ENCODE measurements around the gene AKR7A2.
A peak's percentile ranks its signal among the peaks of the same experiment; 100 is the strongest.

The AKR7A2 gene

GRCh38 chr1:19313961-19314882, 2.3 kb upstream of the AKR7A2 start:
- Histone ChIP-seq H3K27ac (ENCODE audit: low read depth, low read length) (peak overlapping the region; percentile 15; the same call in 1 of the 2 replicates), H3K9me3 (ENCODE audit: insufficient read depth, low read length) (no peaks in the 10 kb centered on the region), H3K4me2 (ENCODE audit: low read depth, low read length, poor library complexity, severe bottlenecking) (no peak overlapping the region), H3K4me3 (ENCODE audit: insufficient read depth, low read length, poor library complexity, severe bottlenecking) (no peak overlapping the region), H3K36me3 (ENCODE audit: low read length) (no peaks in the 10 kb centered on the region), H3K9ac (ENCODE audit: low read length) (no peak overlapping the region), H3K9me2 (replicated peaks; ENCODE audit: insufficient read depth, low read length) (no peaks in the 10 kb centered on the region), H3F3A (ENCODE audit: insufficient read depth) (peaks cover 7% of the 10 kb centered on the region; the same call in 1 of the 2 replicates), H4K20me1 (ENCODE audit: low read depth, low read length) (no peaks in the 10 kb centered on the region), H3K79me2 (ENCODE audit: insufficient read depth, low read length) (no peaks in the 10 kb centered on the region), H2AFZ (ENCODE audit: low read depth, low read length, severe bottlenecking) (no peak overlapping the region), H3K27me3 (ENCODE audit: low read length) (no peaks in the 10 kb centered on the region)
- TF ChIP-seq EZH2phosphoT487 (conservative IDR thresholded peaks at IDR 0.05; ENCODE audit: low read length) (no peak), CTCF (IDR thresholded peaks at IDR 0.05; ENCODE audit: insufficient read depth, low read length, poor library complexity, severe bottlenecking) (no peak)

DNA sequence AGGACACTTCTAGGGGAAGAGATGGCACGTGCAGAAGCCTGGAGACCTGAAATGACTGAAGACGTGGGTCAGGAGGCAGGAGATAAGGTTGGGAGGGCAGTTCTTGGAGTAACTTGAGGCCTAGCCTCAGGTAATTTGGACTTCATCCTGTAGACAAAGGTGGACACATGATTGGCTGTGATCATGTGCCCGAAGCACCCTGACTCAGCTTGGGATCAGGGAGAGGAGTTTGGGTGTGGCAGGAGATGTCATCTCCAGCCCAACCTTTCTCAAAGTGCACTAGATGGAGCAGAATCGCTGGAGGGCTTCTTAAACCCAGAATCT, 1.7 kb upstream of the AKR7A2 start:
- no peak overlapping the region for H3K27ac ChIP-seq (ENCODE audit: low read depth, low read length)
- H3K4me3 ChIP-seq (ENCODE audit: insufficient read depth, low read length, poor library complexity, severe bottlenecking) = no peak overlapping the region

GRCh38 chr1:19312782-19313635, 1.1 kb upstream of the AKR7A2 start:
- no peaks in the 10 kb centered on the region for H3K9me3 ChIP-seq (ENCODE audit: insufficient read depth, low read length)

More for the DNA sequence above, 1.7 kb upstream of the AKR7A2 start:
- no peaks in the 10 kb centered on the region for H3K9me3 ChIP-seq (ENCODE audit: insufficient read depth, low read length)
- H3K27me3 ChIP-seq (ENCODE audit: low read length) = no peaks in the 10 kb centered on the region
- peaks cover 7% of the 10 kb centered on the region; the same call in 1 of the 2 replicates for H3F3A ChIP-seq (ENCODE audit: insufficient read depth)
- H3K9me2 ChIP-seq (replicated peaks; ENCODE audit: insufficient read depth, low read length) = no peaks in the 10 kb centered on the region
- TF ChIP-seq EZH2phosphoT487 (conservative IDR thresholded peaks at IDR 0.05; ENCODE audit: low read length) (no peak), CTCF (IDR thresholded peaks at IDR 0.05; ENCODE audit: insufficient read depth, low read length, poor library complexity, severe bottlenecking) (no peak)
- H3K9ac ChIP-seq (ENCODE audit: low read length) = no peak overlapping the region
- no peaks in the 10 kb centered on the region for H4K20me1 ChIP-seq (ENCODE audit: low read depth, low read length)
- H3K36me3 ChIP-seq (ENCODE audit: low read length) = no peaks in the 10 kb centered on the region
- no peaks in the 10 kb centered on the region for H3K79me2 ChIP-seq (ENCODE audit: insufficient read depth, low read length)
- H3K4me2 ChIP-seq (ENCODE audit: low read depth, low read length, poor library complexity, severe bottlenecking) = no peak overlapping the region
- H2AFZ ChIP-seq (ENCODE audit: low read depth, low read length, severe bottlenecking) = no peak overlapping the region

More at GRCh38 chr1:19312782-19313635, 1.1 kb upstream of the AKR7A2 start:
- Histone ChIP-seq H2AFZ (ENCODE audit: low read depth, low read length, severe bottlenecking) (peak overlapping the region; percentile 73), H3K9me2 (replicated peaks; ENCODE audit: insufficient read depth, low read length) (no peaks in the 10 kb centered on the region), H3K9ac (ENCODE audit: low read length) (peak overlapping the region; percentile 96), H3K27ac (ENCODE audit: low read depth, low read length) (no peak overlapping the region), H3K27me3 (ENCODE audit: low read length) (no peaks in the 10 kb centered on the region), H4K20me1 (ENCODE audit: low read depth, low read length) (no peaks in the 10 kb centered on the region), H3F3A (ENCODE audit: insufficient read depth) (peaks cover 7% of the 10 kb centered on the region; the same call in 1 of the 2 replicates), H3K4me3 (ENCODE audit: insufficient read depth, low read length, poor library complexity, severe bottlenecking) (peak overlapping the region; percentile 67), H3K36me3 (ENCODE audit: low read length) (no peaks in the 10 kb centered on the region), H3K4me2 (ENCODE audit: low read depth, low read length, poor library complexity, severe bottlenecking) (peak overlapping the region; percentile 68), H3K79me2 (ENCODE audit: insufficient read depth, low read length) (no peaks in the 10 kb centered on the region)
- TF ChIP-seq EZH2phosphoT487 (conservative IDR thresholded peaks at IDR 0.05; ENCODE audit: low read length) = no peak
- TF ChIP-seq CTCF (IDR thresholded peaks at IDR 0.05; ENCODE audit: insufficient read depth, low read length, poor library complexity, severe bottlenecking) = no peak
